PC-9 (cell line): ENCODE measurements around the gene SKAP2. TPM values are rescaled to one million over a fixed set of nuclear protein-coding genes. Genes with fewer than 3 reads are reported as not detected.

Experiments used
- BruUV-seq: library from RNA; stranded (reverse); fragments of 400-500 nt; replicated peaks from 2 replicates; lab custom pipeline; 2021; lab: Mats Ljungman, UMichigan
- CTCF ChIA-PET: fragments of 300-600 bp; sonication (Branson Sonifier 250); formaldehyde crosslinking; loops from one replicate; lab custom pipeline; 2022; ENCODE audit warnings: antibody characterized with exemption; lab: Charles Lee
- POLR2A ChIA-PET: fragments of 300-600 bp; sonication (Branson Sonifier 250); formaldehyde crosslinking; loops from one replicate; lab custom pipeline; 2022; ENCODE audit warnings: antibody characterized with exemption; ENCODE audit not compliant: unreplicated experiment; lab: Charles Lee
- DNase-seq, 2 experiments: peaks; one replicate each; pipeline versions ENCODE4 v3.0.0 to v3.0.0-alpha.2; 2015 to 2022; ENCODE audit warnings: mixed read lengths in 1 of 2
- H2AFZ ChIP-seq: fragments of 200-600 bp; sonication (generic); 2 replicates; pipeline ENCODE4 v1.8.1; 2017; ENCODE audit warnings: antibody characterized with exemption
- H3F3A ChIP-seq: fragments of 200-600 bp; sonication (generic); 2 replicates; pipeline ENCODE4 v1.8.1; 2017; ENCODE audit warnings: antibody characterized with exemption, mild to moderate bottlenecking, low read depth; ENCODE audit not compliant: insufficient read depth
- H3K27ac ChIP-seq: fragments of 200-600 bp; sonication (generic); 2 replicates; pipeline ENCODE4 v1.6.1; 2016; ENCODE audit warnings: mixed run types
- H3K27me3 ChIP-seq: fragments of 200-600 bp; sonication (generic); 2 replicates; pipeline ENCODE4 v1.6.1; 2016; ENCODE audit warnings: low read depth, mixed run types; ENCODE audit not compliant: insufficient read depth
- H3K36me3 ChIP-seq: fragments of 200-600 bp; sonication (generic); 2 replicates; pipeline ENCODE4 v1.6.1; 2016; ENCODE audit warnings: low read depth, mixed run types
- H3K4me1 ChIP-seq: fragments of 200-600 bp; sonication (generic); replicated peaks from 2 replicates; pipeline ENCODE4 v1.6.1; 2016; ENCODE audit warnings: mixed run types; ENCODE audit not compliant: insufficient read depth
- H3K4me2 ChIP-seq: fragments of 200-600 bp; sonication (generic); 2 replicates; pipeline ENCODE4 v1.6.1; 2017; ENCODE audit warnings: mixed run types
- H3K4me3 ChIP-seq: fragments of 200-600 bp; sonication (generic); 2 replicates; pipeline ENCODE4 v1.6.1; 2016; ENCODE audit warnings: mixed run types
- H3K79me2 ChIP-seq: fragments of 200-600 bp; sonication (generic); 2 replicates; pipeline ENCODE4 v1.6.1; 2017; ENCODE audit warnings: low read depth, mixed run types
- H3K9me2 ChIP-seq: fragments of 200-600 bp; sonication (generic); 2 replicates; pipeline ENCODE4 v1.8.1; 2017; ENCODE audit warnings: mild to moderate bottlenecking; ENCODE audit not compliant: insufficient read depth
- H3K9me3 ChIP-seq: fragments of 200-600 bp; sonication (generic); 2 replicates; pipeline ENCODE4 v1.8.1; 2016; ENCODE audit warnings: low read depth; ENCODE audit not compliant: insufficient read depth
- H4K20me1 ChIP-seq: fragments of 200-600 bp; sonication (generic); 2 replicates; pipeline ENCODE4 v1.8.1; 2017; ENCODE audit not compliant: insufficient read depth
- CTCF ChIP-seq: fragments of 200-600 bp; sonication (generic); conservative IDR thresholded peaks from 2 replicates; pipeline ENCODE4 v1.6.1; 2017; ENCODE audit warnings: mixed run types, antibody characterized with exemption, mild to moderate bottlenecking, moderate library complexity
- EZH2 ChIP-seq: fragments of 200-600 bp; sonication (generic); IDR thresholded peaks from 2 replicates; pipeline ENCODE4 v1.8.0; 2017; ENCODE audit warnings: antibody characterized with exemption, low read depth
- intact Hi-C: fragments of 100-400 bp; cut with micrococcal nuclease; formaldehyde crosslinking; loops from one replicate; pipeline ENCODE4 v1.10.0; 2022; ENCODE audit not compliant: unreplicated experiment
- total RNA-seq: library from RNA; stranded (reverse); gene quantifications from 2 replicates; pipeline ENCODE4 v1.2.3, GENCODE V29; 2021

The SKAP2 gene
- total RNA-seq, 1 experiment from 2014 or later = 74.9 TPM

- Histone ChIP-seq H3K4me3 (no peak overlapping the region), H2AFZ (no peak overlapping the region), H4K20me1 (no peaks in the 10 kb centered on the region), H3K79me2 (no peaks in the 10 kb centered on the region), H3K27me3 (no peaks in the 10 kb centered on the region), H3F3A (no peaks in the 10 kb centered on the region), H3K9me2 (no peaks in the 10 kb centered on the region), H3K36me3 (no peaks in the 10 kb centered on the region), H3K4me1 (no peaks in the 10 kb centered on the region), H3K27ac (no peak overlapping the region), H3K4me2 (no peak overlapping the region), H3K9me3 (no peaks in the 10 kb centered on the region)
- DNase-seq = no peak
- no TSS peak for BruUV-seq
- ChIA-PET POLR2A (no interaction called here), CTCF (interaction anchor here (0.7 kb wide), 2 partner anchors 60 to 199 kb away, joined by 3 to 14 read pairs; no protein-coding TSS in a partner anchor)
- TF ChIP-seq EZH2 (no peak), CTCF (no peak)
- intact Hi-C loops = no loop called here
Observed at GRCh38 chr7:26626687-26627086, 237.7 kb downstream of the SKAP2 start.

GRCh38 chr7:26626156-26626555 lies 238.2 kb downstream of the SKAP2 start:
- Histone ChIP-seq H3K36me3 (no peaks in the 10 kb centered on the region), H3K79me2 (no peaks in the 10 kb centered on the region), H3K9me2 (no peaks in the 10 kb centered on the region), H3K4me1 (no peaks in the 10 kb centered on the region), H3K27ac (no peak overlapping the region), H3K4me2 (no peak overlapping the region), H3K9me3 (no peaks in the 10 kb centered on the region), H2AFZ (no peak overlapping the region), H3K4me3 (no peak overlapping the region), H4K20me1 (no peaks in the 10 kb centered on the region), H3K27me3 (no peaks in the 10 kb centered on the region), H3F3A (no peaks in the 10 kb centered on the region)
- POLR2A ChIA-PET = no interaction called here
- intact Hi-C loops = no loop called here
- DNase-seq = no peak
- TF ChIP-seq CTCF = no peak
- no peak for TF ChIP-seq EZH2
- CTCF ChIA-PET = interaction anchor here (0.7 kb wide), 2 partner anchors 61 to 198 kb away, joined by 3 to 14 read pairs; no protein-coding TSS in a partner anchor
- BruUV-seq = no TSS peak

- no peaks in the 10 kb centered on the region for H3K79me2 ChIP-seq
- H3K9me3 ChIP-seq = no peaks in the 10 kb centered on the region
- H3K9me2 ChIP-seq = no peaks in the 10 kb centered on the region
- CTCF ChIA-PET = no interaction called here
- no peak overlapping the region for H3K27ac ChIP-seq
- no peak overlapping the region for H3K4me3 ChIP-seq
- no peaks in the 10 kb centered on the region for H3K27me3 ChIP-seq
- POLR2A ChIA-PET = interaction anchor here (0.6 kb wide), 1 partner anchor 36 kb away, joined by 9 read pairs; no protein-coding TSS in a partner anchor
- TF ChIP-seq EZH2 = no peak
- TF ChIP-seq CTCF = no peak
- intact Hi-C loops = no loop called here
- no peaks in the 10 kb centered on the region for H3K36me3 ChIP-seq
- no TSS peak for BruUV-seq
- no peak overlapping the region for H3K4me2 ChIP-seq
- no peaks in the 10 kb centered on the region for H4K20me1 ChIP-seq
- no peak for DNase-seq
- H2AFZ ChIP-seq = no peak overlapping the region
- H3F3A ChIP-seq = no peaks in the 10 kb centered on the region
- no peaks in the 10 kb centered on the region for H3K4me1 ChIP-seq
Observed at GRCh38 chr7:26625286-26625685, 239.1 kb downstream of the SKAP2 start.
